ENCODE measurements around the gene GAS2L1. TPM values are rescaled to one million over a fixed set of nuclear protein-coding genes. Genes with fewer than 3 reads are reported as not detected.

The GAS2L1 gene
- total and polyA plus RNA-seq, 2 of the 4 experiments (the other 2 are of a cell fraction) = 1.4 to 15.6 TPM

- Histone ChIP-seq H2AK5ac (ENCODE audit: low read depth, low read length) (no peak overlapping the region), H3K9me3 (ENCODE audit: control insufficient read depth, insufficient read depth, low read length) (no peaks in the 10 kb centered on the region), H4K5ac (ENCODE audit: low read depth, low read length) (no peak overlapping the region), H3K27ac (ENCODE audit: insufficient read depth, low read length) (no peak overlapping the region), H2BK20ac (ENCODE audit: low read depth, low read length) (no peak overlapping the region), H3K4me2 (ENCODE audit: low read depth, low read length) (no peak overlapping the region), H2BK5ac (ENCODE audit: low read depth, low read length, poor library complexity, severe bottlenecking) (no peak overlapping the region), H3K4me1 (ENCODE audit: control insufficient read depth, insufficient read depth, low read length) (no peaks in the 10 kb centered on the region), H3K4me3 (ENCODE audit: insufficient read depth, low read depth, low read length) (no peak overlapping the region), H3K4ac (ENCODE audit: low read depth, low read length) (no peak overlapping the region), H3K23ac (ENCODE audit: low read depth, low read length) (no peak overlapping the region), H2BK15ac (ENCODE audit: low read depth, low read length) (no peak overlapping the region), H3K9me1 (ENCODE audit: insufficient read depth, low read length) (no peaks in the 10 kb centered on the region), H3K36me3 (ENCODE audit: control insufficient read depth, insufficient read depth, low read length) (peaks cover 73% of the 10 kb centered on the region), H3K79me1 (ENCODE audit: low read depth in 1 of 2, low read length in 2 of 2) (no peaks in the 10 kb centered on the region), H4K91ac (ENCODE audit: insufficient read depth, low read depth, low read length) (no peak overlapping the region), H3K27me3 (ENCODE audit: control insufficient read depth, insufficient read depth, low read length) (no peaks in the 10 kb centered on the region), H3K14ac (replicated peaks; ENCODE audit: low read depth, low read length) (no peak overlapping the region), H3K18ac (ENCODE audit: low read depth, low read length) (no peak overlapping the region), H4K8ac (ENCODE audit: low read depth in 2 of 2, low read length in 2 of 2) (no peak overlapping the region), H2AFZ (replicated peaks; ENCODE audit: low read length, poor library complexity) (no peak overlapping the region), H2AK9ac (replicated peaks; ENCODE audit: low read depth, low read length, poor library complexity) (no peak overlapping the region), H3K9ac (ENCODE audit: low read depth, low read length) (no peak overlapping the region), H2BK120ac (ENCODE audit: low read depth, low read length) (no peak overlapping the region), H3K56ac (ENCODE audit: extremely low read depth, insufficient read depth, low read length) (no peak overlapping the region), H4K20me1 (ENCODE audit: insufficient read depth, low read length) (no peaks in the 10 kb centered on the region)
- ATAC-seq (ENCODE audit: low read depth) (no peak), DNase-seq (no peak)
- ChIA-PET POLR2A (ENCODE audit: unreplicated experiment) (no interaction called here), CTCF (no interaction called here)
- 83% methylated on average over 3 of the region's 9 CpGs; no CpG with 5 or more reads in 1 of the 2 experiments for WGBS, 2 experiments (ENCODE audit: extremely low coverage in 2 of 2, insufficient read length in 1 of 2)
- TF ChIP-seq CEBPB (IDR thresholded peaks at IDR 0.05; ENCODE audit: low read depth, low read length) (no peak), CTCF (conservative IDR thresholded peaks at IDR 0.05; ENCODE audit: low read depth, low read length) (no peak), MAFK (IDR thresholded peaks at IDR 0.05; ENCODE audit: low read depth, low read length) (no peak), USF2 (IDR thresholded peaks at IDR 0.05; ENCODE audit: low read depth, low read length) (no peak), MAZ (IDR thresholded peaks at IDR 0.05; ENCODE audit: borderline replicate concordance, low read depth, low read length) (no peak)
- dilution Hi-C loops (cut with HindIII; ENCODE audit: low sequenced_read_pairs, unreplicated experiment) = no loop called here
- no TSS peak for BruUV-seq (replicated peaks)
- intact Hi-C loops (cut with micrococcal nuclease) = no loop called here
- in situ Hi-C loops (cut with MboI; ENCODE audit: low sequenced_read_pairs) = no loop called here
Observed at GRCh38 chr22:29351891-29352290, 45.4 kb downstream of the GAS2L1 start.

All from IMR-90 (cell line).